PC-3 (cell line): Measurements from ENCODE around the gene KIF1B. TPM values are rescaled to one million over a fixed set of nuclear protein-coding genes. Genes with fewer than 3 reads are reported as not detected.
"Not testable (repeated sequence)": the region's sequence is repeated elsewhere in the genome, so short reads cannot be mapped to it uniquely, and the experiment has no call there.

Experiments
- ATAC-seq: fragments of 200-7000 bp; cut with Tn5 transposase; 2 replicates; pipeline ENCODE4 v1.9.1; 2020; ENCODE audit warnings: mild to moderate bottlenecking, moderate library complexity
- BruUV-seq: library from RNA; stranded (reverse); fragments of 400-500 nt; replicated peaks from 2 replicates; lab custom pipeline; 2021; lab: Mats Ljungman, UMichigan
- CTCF ChIA-PET: fragments of 300-600 bp; sonication (Branson Sonifier 250); formaldehyde crosslinking; loops from one replicate; lab custom pipeline; 2022; ENCODE audit warnings: antibody characterized with exemption; lab: Charles Lee
- POLR2A ChIA-PET: fragments of 300-600 bp; sonication (Branson Sonifier 250); formaldehyde crosslinking; loops from one replicate; lab custom pipeline; 2022; ENCODE audit warnings: antibody characterized with exemption; ENCODE audit not compliant: unreplicated experiment; lab: Charles Lee
- DNase-seq: peaks from one replicate; pipeline ENCODE4 v3.0.0-alpha.2; 2015
- H2AFZ ChIP-seq: fragments of 300-600 bp; sonication (generic); 2 replicates; pipeline ENCODE4 v1.6.0; 2016; ENCODE audit warnings: antibody characterized with exemption, low read length
- H3F3A ChIP-seq: fragments of 300-600 bp; sonication (generic); one replicate; pipeline ENCODE4 v1.6.0; 2017; ENCODE audit warnings: antibody characterized with exemption, low read length, control low read depth, mild to moderate bottlenecking; ENCODE audit not compliant: unreplicated experiment
- H3K27ac ChIP-seq: fragments of 300-600 bp; sonication (generic); 2 replicates; pipeline ENCODE4 v1.5.1; 2016; ENCODE audit warnings: mild to moderate bottlenecking, low read length
- H3K27me3 ChIP-seq: fragments of 300-600 bp; sonication (generic); 2 replicates; pipeline ENCODE4 v1.6.1; 2016; ENCODE audit warnings: low read length, mixed read lengths
- H3K36me3 ChIP-seq: fragments of 300-600 bp; sonication (generic); 2 replicates; pipeline ENCODE4 v1.6.1; 2016; ENCODE audit warnings: low read depth, mixed run types, low read length, mixed read lengths
- H3K4me1 ChIP-seq: fragments of 300-600 bp; sonication (generic); 2 replicates; pipeline ENCODE4 v1.5.1; 2016; ENCODE audit warnings: low read length; ENCODE audit not compliant: insufficient read depth
- H3K4me2 ChIP-seq: fragments of 300-600 bp; sonication (generic); 2 replicates; pipeline ENCODE4 v1.6.0; 2016; ENCODE audit warnings: low read length
- H3K4me3 ChIP-seq: fragments of 300-600 bp; sonication (generic); 2 replicates; pipeline ENCODE4 v1.5.1; 2016; ENCODE audit warnings: mild to moderate bottlenecking, low read length, mixed read lengths
- H3K79me2 ChIP-seq: fragments of 300-600 bp; sonication (generic); 2 replicates; pipeline ENCODE4 v1.6.1; 2017; ENCODE audit warnings: low read length, mixed read lengths
- H3K9ac ChIP-seq: fragments of 300-600 bp; sonication (generic); 2 replicates; pipeline ENCODE4 v1.6.0; 2016; ENCODE audit warnings: mild to moderate bottlenecking, low read length
- H3K9me2 ChIP-seq: fragments of 300-600 bp; sonication (generic); replicated peaks from 2 replicates; pipeline ENCODE4 v1.6.1; 2016; ENCODE audit warnings: mixed run types, low read length, mixed read lengths
- H3K9me3 ChIP-seq: fragments of 300-600 bp; sonication (generic); 2 replicates; pipeline ENCODE4 v1.6.1; 2016; ENCODE audit warnings: low read length, mixed read lengths
- H4K20me1 ChIP-seq: fragments of 300-600 bp; sonication (generic); 2 replicates; pipeline ENCODE4 v1.6.1; 2016; ENCODE audit warnings: low read length, mixed read lengths
- EZH2 ChIP-seq: fragments of 300-600 bp; sonication (generic); IDR thresholded peaks from one replicate; pipeline ENCODE4 v1.6.1; 2017; ENCODE audit warnings: antibody characterized with exemption, mild to moderate bottlenecking, low read length; ENCODE audit not compliant: unreplicated experiment
- EZH2phosphoT487 ChIP-seq: fragments of 300-600 bp; sonication (generic); IDR thresholded peaks from 2 replicates; pipeline ENCODE4 v1.6.1; 2018; ENCODE audit warnings: mild to moderate bottlenecking, antibody characterized with exemption, low read length, borderline replicate concordance
- intact Hi-C: fragments of 100-400 bp; cut with micrococcal nuclease; formaldehyde crosslinking; loops from 2 replicates; pipeline ENCODE4 v1.9.0; 2023
- total RNA-seq: library from RNA; depleted of rRNA; stranded (reverse); fragments of >200 nt; gene quantifications from 2 replicates; pipeline ENCODE4 v1.2.3, GENCODE V29; 2014
- TF ChIP-seq, protein P1 (sequence below): fragments of 300-600 bp; sonication (generic); conservative IDR thresholded peaks from 2 replicates; pipeline ENCODE4 v1.5.1; 2017; ENCODE audit warnings: antibody characterized with exemption, low read depth, mild to moderate bottlenecking, low read length

KIF1B gene
- total RNA-seq, 1 experiment from 2014 or later = 21.4 TPM

DNA sequence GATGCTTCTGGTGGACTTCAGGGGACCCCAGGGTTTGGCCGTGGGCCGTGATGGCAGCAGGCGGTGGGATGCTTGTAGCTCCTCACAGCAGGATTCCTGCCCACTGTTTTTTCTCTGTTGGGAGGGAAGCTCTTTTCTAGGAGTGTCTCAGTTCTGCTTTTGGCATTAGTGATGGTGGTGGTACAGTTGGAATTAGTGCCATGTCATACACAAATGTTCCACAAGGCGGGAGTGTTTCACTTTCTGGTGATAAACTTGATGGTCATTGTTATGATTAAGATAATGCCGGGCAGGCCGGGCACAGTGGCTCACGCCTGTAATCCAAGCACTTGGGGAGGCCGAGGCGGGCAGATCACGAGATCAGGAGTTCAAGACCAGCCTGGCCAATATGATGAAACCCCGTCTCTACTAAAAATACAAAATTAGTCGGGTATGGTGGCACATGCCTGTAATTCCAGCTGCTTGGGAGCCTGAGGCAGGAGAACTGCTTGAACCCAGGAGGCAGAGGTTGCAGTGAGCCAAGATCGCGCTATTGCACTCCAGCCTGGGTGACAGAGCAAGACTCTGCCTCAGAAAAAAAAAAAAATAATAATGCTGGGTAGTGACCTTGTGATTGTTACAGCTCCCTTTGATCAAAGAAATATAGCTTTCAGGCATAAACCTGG is 167.1 kb downstream of the KIF1B start:
- not testable (repeated sequence) for H3K9me3 ChIP-seq, H3F3A ChIP-seq, H3K79me2 ChIP-seq, H3K9me2 ChIP-seq, H4K20me1 ChIP-seq, H3K9ac ChIP-seq, H3K4me3 ChIP-seq, H3K27me3 ChIP-seq, H2AFZ ChIP-seq, H3K4me2 ChIP-seq, H3K36me3 ChIP-seq
- intact Hi-C loops = loop anchor here (1.0 kb wide), 3 partner anchors 21 to 117 kb away; no protein-coding TSS in a partner anchor
- peaks cover 35% of the 10 kb centered on the region for H3K4me1 ChIP-seq
- BruUV-seq = TSS peak; percentile 60
- H3K27ac ChIP-seq = peak overlapping the region; percentile 60; the same call in 1 of the 2 replicates
- TF ChIP-seq, protein P1, sequence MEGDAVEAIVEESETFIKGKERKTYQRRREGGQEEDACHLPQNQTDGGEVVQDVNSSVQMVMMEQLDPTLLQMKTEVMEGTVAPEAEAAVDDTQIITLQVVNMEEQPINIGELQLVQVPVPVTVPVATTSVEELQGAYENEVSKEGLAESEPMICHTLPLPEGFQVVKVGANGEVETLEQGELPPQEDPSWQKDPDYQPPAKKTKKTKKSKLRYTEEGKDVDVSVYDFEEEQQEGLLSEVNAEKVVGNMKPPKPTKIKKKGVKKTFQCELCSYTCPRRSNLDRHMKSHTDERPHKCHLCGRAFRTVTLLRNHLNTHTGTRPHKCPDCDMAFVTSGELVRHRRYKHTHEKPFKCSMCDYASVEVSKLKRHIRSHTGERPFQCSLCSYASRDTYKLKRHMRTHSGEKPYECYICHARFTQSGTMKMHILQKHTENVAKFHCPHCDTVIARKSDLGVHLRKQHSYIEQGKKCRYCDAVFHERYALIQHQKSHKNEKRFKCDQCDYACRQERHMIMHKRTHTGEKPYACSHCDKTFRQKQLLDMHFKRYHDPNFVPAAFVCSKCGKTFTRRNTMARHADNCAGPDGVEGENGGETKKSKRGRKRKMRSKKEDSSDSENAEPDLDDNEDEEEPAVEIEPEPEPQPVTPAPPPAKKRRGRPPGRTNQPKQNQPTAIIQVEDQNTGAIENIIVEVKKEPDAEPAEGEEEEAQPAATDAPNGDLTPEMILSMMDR = peak; percentile 74
- CTCF ChIA-PET = interaction anchor here (0.6 to 1.3 kb wide), 4 partner anchors 48 to 1093 kb away, joined by 3 read pairs; no protein-coding TSS in a partner anchor
- peak; percentile 83 for DNase-seq
- POLR2A ChIA-PET = interaction anchor here (0.6 kb wide), 1 partner anchor 21 kb away, joined by 6 read pairs; no protein-coding TSS in a partner anchor
- peak; percentile 56 for ATAC-seq

DNA sequence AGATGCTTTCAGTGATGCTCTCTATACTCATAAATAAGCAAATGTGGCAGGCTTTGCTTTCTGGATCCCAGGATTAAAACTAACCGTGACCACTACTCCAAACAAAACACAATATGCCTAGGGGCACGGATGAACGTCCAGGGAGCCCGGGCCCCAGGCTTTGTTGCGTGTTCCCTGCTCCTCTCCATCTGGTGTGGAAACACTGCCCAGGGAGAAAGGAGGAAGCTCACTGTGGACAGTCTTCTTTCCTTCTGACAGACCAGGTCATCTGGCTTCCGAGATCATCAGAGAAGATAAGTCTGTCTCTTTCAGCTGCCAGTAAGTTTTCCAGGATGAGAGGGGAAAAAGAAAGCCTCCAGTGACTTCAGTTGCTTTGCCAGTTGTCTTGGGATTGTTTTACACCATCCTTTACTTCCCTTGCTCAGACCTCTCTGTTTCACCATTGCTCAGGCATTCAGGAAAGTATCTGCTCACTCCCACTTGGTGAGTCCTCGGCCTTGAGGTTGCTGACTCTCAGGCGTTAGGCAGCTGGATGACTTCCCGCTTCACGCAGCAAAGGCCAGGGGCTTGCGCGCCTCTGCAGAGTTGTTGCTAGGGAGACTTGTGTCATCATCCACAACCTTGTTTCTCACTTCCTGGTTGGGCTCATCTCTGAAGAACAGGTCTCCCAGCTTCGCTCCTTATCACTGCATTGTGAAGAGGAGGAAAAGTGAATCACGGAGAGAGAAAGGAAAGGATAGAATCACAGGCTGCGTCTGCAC is 167.9 kb downstream of the KIF1B start:
- no peak overlapping the region for H3K4me3 ChIP-seq
- peak; percentile 38 for ATAC-seq
- peak overlapping the region; percentile 15; the same call in 1 of the 2 replicates for H3K9ac ChIP-seq
- no peak for TF ChIP-seq EZH2phosphoT487
- TF ChIP-seq EZH2 = no peak
- TF ChIP-seq, protein P1 = no peak
- no TSS peak for BruUV-seq
- H3K4me1 ChIP-seq = peaks cover 35% of the 10 kb centered on the region
- intact Hi-C loops = no loop called here
- POLR2A ChIA-PET = interaction anchor here (0.6 kb wide), 1 partner anchor 20 kb away, joined by 6 read pairs; no protein-coding TSS in a partner anchor
- no peaks in the 10 kb centered on the region for H3K9me2 ChIP-seq
- no peaks in the 10 kb centered on the region for H3K9me3 ChIP-seq
- CTCF ChIA-PET = interaction anchor here (0.6 to 1.3 kb wide), 2 partner anchors 48 to 168 kb away, joined by 3 read pairs; no protein-coding TSS in a partner anchor
- H3K27ac ChIP-seq = peak overlapping the region; percentile 60
- 0 out of 2 replicates have a peak, but pooled peaks cover 3% of the 10 kb centered on the region for H3K36me3 ChIP-seq
- H3F3A ChIP-seq = peaks cover 4% of the 10 kb centered on the region
- H2AFZ ChIP-seq = no peak overlapping the region
- no peaks in the 10 kb centered on the region for H3K79me2 ChIP-seq
- 0 out of 2 replicates have a peak, but pooled peaks cover 4% of the 10 kb centered on the region for H4K20me1 ChIP-seq
- peak; percentile 80 for DNase-seq
- H3K27me3 ChIP-seq = no peaks in the 10 kb centered on the region
- peak overlapping the region; percentile 56 for H3K4me2 ChIP-seq
